Measurements from ENCODE around the gene SCAMP4. TPM values are rescaled to one million over a fixed set of nuclear protein-coding genes. Genes with fewer than 3 reads are reported as not detected.

SCAMP4 gene
- total RNA-seq, 1 donor, result 49.2 TPM

DNA sequence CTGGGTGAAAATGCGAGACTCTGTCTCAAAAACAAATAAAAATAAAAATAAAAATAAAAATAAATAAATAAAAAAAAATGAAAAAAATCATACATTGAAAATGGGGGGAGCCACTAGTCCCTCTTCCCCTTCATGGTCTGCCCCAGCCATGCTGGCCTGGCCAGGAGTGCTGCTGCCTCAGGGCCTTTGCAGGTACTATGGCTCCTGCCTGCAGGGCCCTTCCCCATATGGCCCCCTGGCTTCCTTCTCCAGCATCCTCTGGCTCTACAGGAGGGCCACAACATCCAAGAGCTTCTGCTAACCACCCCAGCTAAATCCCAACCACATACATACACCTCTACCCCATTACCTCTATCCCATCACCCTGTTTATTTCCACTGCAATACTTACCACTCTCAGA lies 15.3 kb upstream of the SCAMP4 start:
- no peak overlapping the region for H3K4me3 ChIP-seq (ENCODE audit: low read depth, low read length)
- no peak for DNase-seq (ENCODE audit: low read depth)
- TF ChIP-seq, protein P1, sequence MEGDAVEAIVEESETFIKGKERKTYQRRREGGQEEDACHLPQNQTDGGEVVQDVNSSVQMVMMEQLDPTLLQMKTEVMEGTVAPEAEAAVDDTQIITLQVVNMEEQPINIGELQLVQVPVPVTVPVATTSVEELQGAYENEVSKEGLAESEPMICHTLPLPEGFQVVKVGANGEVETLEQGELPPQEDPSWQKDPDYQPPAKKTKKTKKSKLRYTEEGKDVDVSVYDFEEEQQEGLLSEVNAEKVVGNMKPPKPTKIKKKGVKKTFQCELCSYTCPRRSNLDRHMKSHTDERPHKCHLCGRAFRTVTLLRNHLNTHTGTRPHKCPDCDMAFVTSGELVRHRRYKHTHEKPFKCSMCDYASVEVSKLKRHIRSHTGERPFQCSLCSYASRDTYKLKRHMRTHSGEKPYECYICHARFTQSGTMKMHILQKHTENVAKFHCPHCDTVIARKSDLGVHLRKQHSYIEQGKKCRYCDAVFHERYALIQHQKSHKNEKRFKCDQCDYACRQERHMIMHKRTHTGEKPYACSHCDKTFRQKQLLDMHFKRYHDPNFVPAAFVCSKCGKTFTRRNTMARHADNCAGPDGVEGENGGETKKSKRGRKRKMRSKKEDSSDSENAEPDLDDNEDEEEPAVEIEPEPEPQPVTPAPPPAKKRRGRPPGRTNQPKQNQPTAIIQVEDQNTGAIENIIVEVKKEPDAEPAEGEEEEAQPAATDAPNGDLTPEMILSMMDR (IDR thresholded peaks at IDR 0.05; ENCODE audit: insufficient read depth, low read depth, low read length), result no peak

DNA sequence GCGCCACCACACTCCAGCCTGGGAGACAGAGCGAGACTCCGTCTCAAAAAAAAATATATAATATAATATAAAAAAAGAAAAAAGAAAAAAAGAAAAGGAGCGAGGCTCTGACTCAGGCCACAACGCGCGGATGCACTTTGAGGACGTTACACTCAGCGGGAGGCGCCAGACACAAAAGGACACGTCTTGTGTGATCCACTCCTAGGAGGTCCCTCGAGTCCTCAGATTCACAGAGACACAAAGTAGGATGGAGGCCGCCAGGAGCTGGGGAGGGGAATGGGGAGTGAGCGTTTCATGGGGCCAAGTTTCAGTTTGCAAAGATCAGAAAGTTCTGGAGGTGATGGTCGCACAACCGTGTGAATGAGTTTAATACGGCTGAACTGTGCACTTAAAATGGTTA lies 11.4 kb upstream of the SCAMP4 start:
- TF ChIP-seq, protein P1 (IDR thresholded peaks at IDR 0.05; ENCODE audit: insufficient read depth, low read depth, low read length), result no peak

DNA sequence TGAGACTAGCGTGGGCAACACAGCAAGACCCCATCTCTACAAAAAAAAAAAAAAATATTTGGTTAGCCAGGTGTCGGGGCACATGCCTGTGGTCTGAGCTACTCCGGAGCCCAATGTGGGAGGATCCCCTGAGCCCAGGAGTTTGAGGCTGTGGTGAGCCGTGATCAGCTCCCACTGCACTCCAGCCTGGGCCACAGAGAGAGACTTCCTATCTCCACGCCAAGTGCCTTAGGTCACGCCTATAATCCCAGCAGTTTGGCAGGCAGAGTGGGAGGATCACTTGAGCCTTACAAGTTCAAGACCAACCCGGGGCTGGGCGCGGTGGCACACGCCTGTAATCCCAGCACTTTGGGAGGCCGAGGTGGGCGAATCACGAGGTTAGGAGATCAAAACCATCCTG lies 8.7 kb upstream of the SCAMP4 start:
- TF ChIP-seq, protein P1 (IDR thresholded peaks at IDR 0.05; ENCODE audit: insufficient read depth, low read depth, low read length), result no peak
- H3K4me3 ChIP-seq (ENCODE audit: low read depth, low read length), result no peak overlapping the region
- no peak for DNase-seq (ENCODE audit: low read depth)

More for the DNA sequence above, 11.4 kb upstream of the SCAMP4 start:
- no peak for DNase-seq (ENCODE audit: low read depth)
- no peak overlapping the region for H3K4me3 ChIP-seq (ENCODE audit: low read depth, low read length)

GRCh38 chr19:1901940-1902404 lies 3.2 kb upstream of the SCAMP4 start:
- TF ChIP-seq, protein P1 (IDR thresholded peaks at IDR 0.05; ENCODE audit: insufficient read depth, low read depth, low read length), result no peak
- no peak for DNase-seq (ENCODE audit: low read depth)
- no peak overlapping the region for H3K4me3 ChIP-seq (ENCODE audit: low read depth, low read length)

DNA sequence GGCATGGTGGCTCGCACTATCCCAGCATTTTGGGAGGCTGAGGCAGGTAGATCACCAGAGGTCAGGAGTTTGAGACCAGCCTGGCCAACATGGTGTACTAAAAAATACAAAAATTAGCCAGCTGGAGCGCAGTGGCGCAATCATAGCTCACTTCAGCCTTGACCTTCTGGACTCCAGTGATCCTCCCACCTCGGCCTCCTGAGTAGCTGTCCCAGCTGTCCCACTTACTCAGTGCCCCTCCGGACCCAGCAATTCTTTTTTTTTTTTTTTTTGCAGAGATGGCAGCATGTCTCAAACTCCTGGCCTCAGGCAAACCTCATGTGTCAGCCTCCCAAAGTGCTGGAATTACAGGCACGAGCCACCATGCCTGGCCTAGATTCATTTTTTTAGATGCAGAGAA lies 2.3 kb upstream of the SCAMP4 start:
- H3K4me3 ChIP-seq (ENCODE audit: low read depth, low read length), result no peak overlapping the region
- TF ChIP-seq, protein P1 (IDR thresholded peaks at IDR 0.05; ENCODE audit: insufficient read depth, low read depth, low read length), result no peak
- DNase-seq (ENCODE audit: low read depth), result no peak

DNA sequence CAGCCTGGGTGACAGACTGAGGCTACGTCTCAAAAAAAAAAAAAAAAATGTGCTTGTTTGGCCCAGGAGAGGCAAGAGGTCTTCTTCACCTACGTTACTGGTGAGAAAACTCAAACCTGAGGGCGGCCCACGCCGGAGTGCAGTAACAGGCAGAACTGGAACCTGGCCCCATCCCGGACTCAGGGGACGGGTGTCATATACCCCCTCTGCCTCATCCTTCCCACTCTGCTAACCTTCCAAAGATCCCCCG lies 414 bp upstream of the SCAMP4 start:
- H3K4me3 ChIP-seq (ENCODE audit: low read depth, low read length), result peak overlapping the region; percentile 27
- TF ChIP-seq, protein P1 (IDR thresholded peaks at IDR 0.05; ENCODE audit: insufficient read depth, low read depth, low read length), result no peak

DNA sequence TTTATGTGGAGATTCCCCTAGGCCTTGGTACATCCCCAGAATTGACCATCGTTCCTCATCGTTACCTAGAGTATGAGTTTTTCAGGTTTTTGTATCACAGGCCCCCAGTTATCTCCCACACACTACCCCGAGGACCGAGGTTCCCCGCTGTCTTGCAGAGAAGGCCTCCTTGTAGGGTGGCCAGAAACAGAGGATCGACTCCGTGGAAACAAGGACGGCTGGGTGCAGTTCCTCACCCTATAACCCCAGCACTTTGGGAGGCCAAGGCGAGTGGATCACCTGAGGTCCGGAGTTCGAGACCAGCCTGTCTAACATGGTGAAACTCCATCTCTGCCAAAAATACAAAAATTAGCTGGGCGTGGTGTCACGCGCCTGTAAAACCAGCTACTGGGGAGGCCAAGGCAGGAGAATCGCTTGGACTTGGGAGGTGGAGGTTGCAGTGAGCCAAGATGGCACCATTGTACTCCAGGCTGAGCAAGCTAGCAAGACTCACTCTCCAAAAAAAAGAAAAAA lies 720 bp downstream of the SCAMP4 start:
- no peak for DNase-seq (ENCODE audit: low read depth)
- TF ChIP-seq, protein P1 (IDR thresholded peaks at IDR 0.05; ENCODE audit: insufficient read depth, low read depth, low read length), result no peak

More for the DNA sequence above, 414 bp upstream of the SCAMP4 start:
- no peak for DNase-seq (ENCODE audit: low read depth)

More for the DNA sequence above, 720 bp downstream of the SCAMP4 start:
- peak overlapping the region; percentile 78 for H3K4me3 ChIP-seq (ENCODE audit: low read depth, low read length)

Data from fibroblast of villous mesenchyme (primary cell).